ENCODE results near the gene GPR84. TPM values are rescaled to one million over a fixed set of nuclear protein-coding genes. Genes with fewer than 3 reads are reported as not detected.
A peak's percentile ranks its signal among the peaks of the same experiment; 100 is the strongest.

GPR84 gene
- total RNA-seq: under 1 TPM; 0.27 to 0.53 TPM
- polyA plus RNA-seq (2013, experiment 1 of 2): 0.35 TPM
- 0.34 TPM for polyA plus RNA-seq (2013, experiment 2 of 2)
- total RNA-seq: 0 to 2.7 (median 0.15) reads per million in 172 experiments

GRCh38 chr12:54364413-54364812 lies at the start of gene GPR84:
GPR84 (minus strand) TSS chr12:54364486; CDS start chr12:54363851, 635 bp downstream.
- Mint-ChIP-seq H3K36me3 (ENCODE audit: low read depth) (no peaks in the 10 kb centered on the region), H3K27me3 (no peaks in the 10 kb centered on the region), H3K4me1 (ENCODE audit: low read depth) (peaks cover 35% of the 10 kb centered on the region), H3K4me3 (no peak within 1 kb of the TSS), H3K9me3 (no peaks in the 10 kb centered on the region), H3K27ac (peak within 1 kb of the TSS; percentile 56)
- ATAC-seq (ENCODE audit: poor library complexity): no peak
- no peaks in the 10 kb centered on the region for H3K9me3 ChIP-seq (ENCODE audit: control insufficient read depth in 1 of 2, insufficient read depth in 1 of 2, low read length in 2 of 2)
- H3K36me3 ChIP-seq (ENCODE audit: insufficient read depth, low read length): no peaks in the 10 kb centered on the region
- H3K4me3 ChIP-seq (ENCODE audit: low read length): no peak within 1 kb of the TSS
- DNase-seq: peak in 4 of 14 experiments; percentile 25 to 70 (median 67)
- H3K4me1 ChIP-seq (ENCODE audit: insufficient read depth, low read length): peaks cover 55% of the 10 kb centered on the region
- TF ChIP-seq CTCF (IDR thresholded peaks at IDR 0.05): no peak
- ChIA-PET POLR2A (no interaction called here), CTCF (no interaction called here)
- no peak within 1 kb of the TSS for H3K27ac ChIP-seq (ENCODE audit: low read depth in 1 of 2, low read length in 2 of 2)
- H3K27me3 ChIP-seq (ENCODE audit: control insufficient read depth in 1 of 2, insufficient read depth in 2 of 2, low read length in 2 of 2): no peaks in the 10 kb centered on the region
- intact Hi-C loops (cut with DNase I, micrococcal nuclease): loop anchor here in 1 of 2 experiments (10.0 kb wide), 1 partner anchor 360 kb away; the partner anchor contains the start of genes HOXC8 and HOXC9

- Histone ChIP-seq H3K36me3 (ENCODE audit: insufficient read depth, low read length) (peaks cover 26% of the 10 kb centered on the region), H3K27me3 (ENCODE audit: control insufficient read depth in 1 of 2, insufficient read depth in 2 of 2, low read length in 2 of 2) (no peaks in the 10 kb centered on the region), H3K4me1 (ENCODE audit: insufficient read depth, low read length) (peaks cover 92% of the 10 kb centered on the region), H3K27ac (ENCODE audit: low read depth in 1 of 2, low read length in 2 of 2) (peak overlapping the region; percentile 94 to 99), H3K9me3 (ENCODE audit: control insufficient read depth in 1 of 2, insufficient read depth in 1 of 2, low read length in 2 of 2) (no peaks in the 10 kb centered on the region), H3K4me3 (ENCODE audit: low read length) (peak overlapping the region; percentile 50)
- Mint-ChIP-seq H3K27ac (peak overlapping the region; percentile 95), H3K9me3 (no peaks in the 10 kb centered on the region), H3K36me3 (ENCODE audit: low read depth) (peaks cover 59% of the 10 kb centered on the region), H3K4me1 (ENCODE audit: low read depth) (peaks cover 70% of the 10 kb centered on the region), H3K27me3 (no peaks in the 10 kb centered on the region), H3K4me3 (peak overlapping the region; percentile 72)
- ChIA-PET CTCF (interaction anchor here (2.8 to 11.8 kb wide), 2 partner anchors 12 to 26 kb away, joined by 9 to 147 read pairs; no protein-coding TSS in a partner anchor), POLR2A (interaction anchor here (0.9 to 4.2 kb wide), 12 partner anchors 8 to 147 kb away, joined by 3 to 52 read pairs (median 6); partner anchors contain the start of genes CBX5, COPZ1, HNRNPA1 and NCKAP1L)
- no peak for TF ChIP-seq CTCF (IDR thresholded peaks at IDR 0.05)
- DNase-seq (peak; percentile 68 to 91 (median 82)), ATAC-seq (ENCODE audit: poor library complexity) (peak; percentile 83)
- intact Hi-C loops (cut with DNase I, micrococcal nuclease): loop anchor here in 1 of 2 experiments (2.0 kb wide), 1 partner anchor 15 kb away; no protein-coding TSS in a partner anchor
These were observed 49.3 kb upstream of the GPR84 start for GRCh38 chr12:54413284-54414190.

GRCh38 chr12:54412786-54413185 lies 48.5 kb upstream of the GPR84 start:
- no peaks in the 10 kb centered on the region for H3K9me3 ChIP-seq (ENCODE audit: control insufficient read depth in 1 of 2, insufficient read depth in 1 of 2, low read length in 2 of 2)
- CTCF ChIA-PET: interaction anchor here (2.8 to 11.8 kb wide), 2 partner anchors 11 to 27 kb away, joined by 9 to 147 read pairs; no protein-coding TSS in a partner anchor
- H3K36me3 Mint-ChIP-seq (ENCODE audit: low read depth): peaks cover 57% of the 10 kb centered on the region
- peak in 5 of 14 experiments; percentile 15 to 49 (median 40) for DNase-seq
- H3K27me3 Mint-ChIP-seq: no peaks in the 10 kb centered on the region
- no peaks in the 10 kb centered on the region for H3K9me3 Mint-ChIP-seq
- peak; percentile 14 for ATAC-seq (ENCODE audit: poor library complexity)
- intact Hi-C loops (cut with DNase I, micrococcal nuclease): loop anchor here in 1 of 2 experiments (2.0 kb wide), 1 partner anchor 14 kb away; no protein-coding TSS in a partner anchor
- H3K27ac ChIP-seq (ENCODE audit: low read depth in 1 of 2, low read length in 2 of 2): peak overlapping the region; percentile 94 to 99
- H3K4me3 ChIP-seq (ENCODE audit: low read length): peak overlapping the region; percentile 50
- peaks cover 75% of the 10 kb centered on the region for H3K4me1 Mint-ChIP-seq (ENCODE audit: low read depth)
- peak overlapping the region; percentile 72 for H3K4me3 Mint-ChIP-seq
- peaks cover 97% of the 10 kb centered on the region for H3K4me1 ChIP-seq (ENCODE audit: insufficient read depth, low read length)
- peak overlapping the region; percentile 95 for H3K27ac Mint-ChIP-seq
- POLR2A ChIA-PET: interaction anchor here (0.8 to 4.2 kb wide), 13 partner anchors 8 to 148 kb away, joined by 3 to 52 read pairs (median 6); partner anchors contain the start of genes CBX5, COPZ1, HNRNPA1 and NCKAP1L
- H3K27me3 ChIP-seq (ENCODE audit: control insufficient read depth in 1 of 2, insufficient read depth in 2 of 2, low read length in 2 of 2): no peaks in the 10 kb centered on the region
- peaks cover 34% of the 10 kb centered on the region for H3K36me3 ChIP-seq (ENCODE audit: insufficient read depth, low read length)
- no peak for TF ChIP-seq CTCF (IDR thresholded peaks at IDR 0.05)

Measured in CD4-positive, alpha-beta T cell (primary cell).